SU-DHL-6 (cell line): Measurements from ENCODE around the gene CCDC7.

Source experiments
- CTCF ChIP-seq: fragments of 200-600 bp; sonication (generic); IDR thresholded peaks from one replicate; pipeline ENCODE4 v1.5.1; 2017; ENCODE audit warnings: antibody characterized with exemption, mild to moderate bottlenecking, low read length, moderate library complexity; ENCODE audit not compliant: insufficient read depth, poor library complexity, severe bottlenecking
- EZH2phosphoT487 ChIP-seq: fragments of 200-600 bp; sonication (generic), shearing (Covaris generic); conservative IDR thresholded peaks from 2 replicates; pipeline ENCODE4 v1.6.1; 2018; ENCODE audit warnings: mild to moderate bottlenecking, antibody characterized with exemption, low read length, moderate library complexity, mixed read lengths

- no peak for TF ChIP-seq CTCF
- no peak for TF ChIP-seq EZH2phosphoT487
Measured at GRCh38 chr10:32786968-32787367, 341.0 kb downstream of the CCDC7 start.
